Measurements from ENCODE around the gene PPAN.

PPAN gene

GRCh38 chr19:10114651-10115391 lies 8.7 kb downstream of the PPAN start:
- no peak for TF ChIP-seq CTCF (IDR thresholded peaks at IDR 0.05; ENCODE audit: extremely low read depth, missing control alignments)
- no peak for DNase-seq (ENCODE audit: low spot score)

- DNase-seq (ENCODE audit: low spot score), result no peak
- no peak for TF ChIP-seq CTCF (IDR thresholded peaks at IDR 0.05; ENCODE audit: extremely low read depth, missing control alignments)
Measured at GRCh38 chr19:10115392-10116084, 9.4 kb downstream of the PPAN start.

- no peak for DNase-seq (ENCODE audit: low spot score)
- TF ChIP-seq CTCF (IDR thresholded peaks at IDR 0.05; ENCODE audit: extremely low read depth, missing control alignments), result no peak
Measured at GRCh38 chr19:10116085-10116865, 10.1 kb downstream of the PPAN start.

- DNase-seq (ENCODE audit: low spot score), result no peak
- no peak for TF ChIP-seq CTCF (IDR thresholded peaks at IDR 0.05; ENCODE audit: extremely low read depth, missing control alignments)
Measured at GRCh38 chr19:10116866-10117616, 10.9 kb downstream of the PPAN start.

DNA sequence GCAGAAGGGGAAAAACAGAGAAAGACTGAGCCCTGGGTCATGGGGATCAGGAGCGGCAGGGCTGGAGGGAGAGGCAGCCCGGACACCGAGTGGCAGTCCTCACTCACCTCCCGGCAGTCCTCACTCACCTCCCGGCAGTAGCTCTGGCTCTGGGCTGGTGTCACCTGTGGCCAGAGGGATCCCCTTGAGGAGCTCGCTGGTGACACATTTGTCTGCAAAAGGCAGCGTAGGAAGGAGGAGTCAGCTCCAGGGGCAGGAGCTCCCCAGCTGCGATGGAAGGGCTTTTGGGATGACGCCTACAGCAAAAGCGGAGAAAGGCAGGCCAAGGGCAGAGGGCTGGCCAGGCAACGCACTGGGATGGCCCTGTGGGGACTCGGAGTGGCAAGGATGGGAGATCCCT lies 12.8 kb downstream of the PPAN start:
- TF ChIP-seq CTCF (IDR thresholded peaks at IDR 0.05; ENCODE audit: extremely low read depth, missing control alignments), result no peak
- no peak for DNase-seq (ENCODE audit: low spot score)

GRCh38 chr19:10120538-10121189 lies 14.5 kb downstream of the PPAN start:
- TF ChIP-seq CTCF (IDR thresholded peaks at IDR 0.05; ENCODE audit: extremely low read depth, missing control alignments), result no peak
- no peak for DNase-seq (ENCODE audit: low spot score)

All from GM20000 (cell line).